Measurements from ENCODE around the gene TENM4.

Gene TENM4

GRCh38 chr11:79108851-79109250 lies 332.0 kb downstream of the TENM4 start:
- DNase-seq = no peak

GRCh38 chr11:79102840-79103239 lies 338.0 kb downstream of the TENM4 start:
- no peak for DNase-seq

- no peak for DNase-seq
Measured at GRCh38 chr11:79101656-79102055, 339.2 kb downstream of the TENM4 start.

GRCh38 chr11:79100093-79100910 lies 340.5 kb downstream of the TENM4 start:
- no peak for DNase-seq

- no peak for DNase-seq
Measured at GRCh38 chr11:79098146-79098545, 342.7 kb downstream of the TENM4 start.

GRCh38 chr11:79097246-79097875 lies 343.5 kb downstream of the TENM4 start:
- peak; percentile 83 for DNase-seq

GRCh38 chr11:79095424-79095823 lies 345.4 kb downstream of the TENM4 start:
- no peak for DNase-seq

- peak; percentile 32 for DNase-seq
Measured at GRCh38 chr11:79094616-79095015, 346.2 kb downstream of the TENM4 start.

GRCh38 chr11:79092791-79093353 lies 348.0 kb downstream of the TENM4 start:
- DNase-seq = no peak

GRCh38 chr11:79090191-79090705 lies 350.6 kb downstream of the TENM4 start:
- DNase-seq = no peak

GRCh38 chr11:79089601-79090000 lies 351.2 kb downstream of the TENM4 start:
- no peak for DNase-seq

GRCh38 chr11:79088967-79089366 lies 351.9 kb downstream of the TENM4 start:
- DNase-seq = no peak

GRCh38 chr11:79087961-79088318 lies 352.9 kb downstream of the TENM4 start:
- no peak for DNase-seq

- DNase-seq = no peak
Measured at GRCh38 chr11:79087238-79087960, 353.4 kb downstream of the TENM4 start.

- no peak for DNase-seq
Measured at GRCh38 chr11:79086056-79086455, 354.8 kb downstream of the TENM4 start.

GRCh38 chr11:79084382-79084781 lies 356.4 kb downstream of the TENM4 start:
- no peak for DNase-seq

GRCh38 chr11:79083352-79083751 lies 357.5 kb downstream of the TENM4 start:
- no peak for DNase-seq

- DNase-seq = no peak
Measured at GRCh38 chr11:79082907-79083306, 357.9 kb downstream of the TENM4 start.

- no peak for DNase-seq
Measured at GRCh38 chr11:79082280-79082679, 358.6 kb downstream of the TENM4 start.

GRCh38 chr11:79081471-79082031 lies 359.3 kb downstream of the TENM4 start:
- no peak for DNase-seq

GRCh38 chr11:79080551-79080950 lies 360.3 kb downstream of the TENM4 start:
- DNase-seq = no peak

- no peak for DNase-seq
Measured at GRCh38 chr11:79078999-79079398, 361.8 kb downstream of the TENM4 start.

GRCh38 chr11:79078456-79078855 lies 362.4 kb downstream of the TENM4 start:
- DNase-seq = no peak
